Measurements from ENCODE around the gene DMRT3.

Gene DMRT3

DNA sequence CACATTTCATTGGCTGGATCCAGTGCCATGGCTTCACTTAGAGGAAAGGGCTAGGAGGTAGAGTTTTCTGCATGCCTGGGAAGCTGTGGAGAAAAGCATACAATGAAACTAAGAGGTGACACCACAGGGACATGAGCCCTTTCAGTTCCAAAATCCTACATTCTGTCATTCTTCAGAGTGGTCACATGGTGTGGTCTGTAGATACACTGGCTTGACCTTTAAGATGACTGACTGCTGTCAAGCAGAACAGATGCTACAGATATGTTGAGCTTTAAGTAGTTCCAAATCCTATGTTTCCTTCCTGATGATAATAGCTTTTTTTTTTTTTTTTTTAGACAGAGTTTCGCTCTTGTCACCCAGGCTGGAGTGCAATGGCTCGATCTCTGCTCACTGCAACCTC lies 26.2 kb downstream of the DMRT3 start:
- TF ChIP-seq, protein P1, sequence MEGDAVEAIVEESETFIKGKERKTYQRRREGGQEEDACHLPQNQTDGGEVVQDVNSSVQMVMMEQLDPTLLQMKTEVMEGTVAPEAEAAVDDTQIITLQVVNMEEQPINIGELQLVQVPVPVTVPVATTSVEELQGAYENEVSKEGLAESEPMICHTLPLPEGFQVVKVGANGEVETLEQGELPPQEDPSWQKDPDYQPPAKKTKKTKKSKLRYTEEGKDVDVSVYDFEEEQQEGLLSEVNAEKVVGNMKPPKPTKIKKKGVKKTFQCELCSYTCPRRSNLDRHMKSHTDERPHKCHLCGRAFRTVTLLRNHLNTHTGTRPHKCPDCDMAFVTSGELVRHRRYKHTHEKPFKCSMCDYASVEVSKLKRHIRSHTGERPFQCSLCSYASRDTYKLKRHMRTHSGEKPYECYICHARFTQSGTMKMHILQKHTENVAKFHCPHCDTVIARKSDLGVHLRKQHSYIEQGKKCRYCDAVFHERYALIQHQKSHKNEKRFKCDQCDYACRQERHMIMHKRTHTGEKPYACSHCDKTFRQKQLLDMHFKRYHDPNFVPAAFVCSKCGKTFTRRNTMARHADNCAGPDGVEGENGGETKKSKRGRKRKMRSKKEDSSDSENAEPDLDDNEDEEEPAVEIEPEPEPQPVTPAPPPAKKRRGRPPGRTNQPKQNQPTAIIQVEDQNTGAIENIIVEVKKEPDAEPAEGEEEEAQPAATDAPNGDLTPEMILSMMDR (conservative IDR thresholded peaks at IDR 0.05; ENCODE audit: low read depth, low read length), result no peak
- DNase-seq (ENCODE audit: low read depth), result no peak
- no peak overlapping the region for H3K4me3 ChIP-seq (ENCODE audit: low read length)

DNA sequence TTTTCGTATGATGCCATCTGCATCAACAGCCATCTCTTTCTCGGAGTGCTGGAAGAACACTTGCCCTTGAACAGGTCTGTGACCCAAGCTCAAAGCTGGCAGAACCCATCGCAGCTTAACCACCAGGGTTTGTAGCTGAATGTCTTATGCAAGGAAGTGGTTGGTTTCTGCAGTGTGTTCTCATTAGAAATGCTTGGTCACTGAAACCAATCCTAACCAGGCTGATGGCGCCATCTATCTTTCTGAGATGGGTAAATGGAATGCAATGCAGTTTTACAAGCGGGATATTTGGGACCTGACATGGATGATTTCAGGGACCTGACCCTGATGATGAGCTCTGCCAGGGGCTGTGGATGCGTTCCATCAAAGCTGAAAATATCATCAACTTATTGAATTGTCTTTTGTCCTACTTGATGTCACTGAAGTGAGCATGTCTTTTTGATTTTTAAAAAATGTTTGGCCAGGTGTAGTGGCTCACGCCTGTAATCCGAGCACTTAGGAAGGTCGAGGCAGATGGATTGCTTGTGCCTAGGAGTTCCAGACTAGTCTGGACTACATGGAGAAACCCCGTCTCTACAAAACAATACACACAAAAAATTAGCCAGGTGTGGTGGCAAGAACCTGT lies 28.7 kb downstream of the DMRT3 start:
- TF ChIP-seq, protein P1 (conservative IDR thresholded peaks at IDR 0.05; ENCODE audit: low read depth, low read length), result peak; percentile 68
- H3K4me3 ChIP-seq (ENCODE audit: low read length), result no peak overlapping the region
- DNase-seq (ENCODE audit: low read depth), result peak; percentile 13

- TF ChIP-seq, protein P1 (conservative IDR thresholded peaks at IDR 0.05; ENCODE audit: low read depth, low read length), result no peak
- H3K4me3 ChIP-seq (ENCODE audit: low read length), result no peak overlapping the region
- DNase-seq (ENCODE audit: low read depth), result no peak
Measured at GRCh38 chr9:1007312-1007711, 30.9 kb downstream of the DMRT3 start.

DNA sequence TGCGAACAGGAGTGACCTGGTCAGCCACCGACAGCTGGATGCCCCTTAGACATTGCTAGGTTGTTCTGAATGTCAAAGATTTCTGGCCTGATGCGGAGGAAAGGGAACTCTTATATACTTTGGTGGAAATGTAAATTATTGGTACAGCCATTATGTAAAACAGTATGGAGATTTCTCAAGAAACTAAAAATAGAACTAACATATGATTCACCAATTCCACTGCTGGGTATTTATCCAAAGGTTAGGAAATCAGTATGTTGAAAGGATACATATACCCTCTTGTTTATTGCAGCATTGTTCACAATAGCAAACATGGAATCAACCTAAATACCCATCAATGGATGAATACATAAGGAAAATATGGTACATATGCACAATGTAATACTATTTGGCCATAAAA lies 31.8 kb downstream of the DMRT3 start:
- TF ChIP-seq, protein P1 (conservative IDR thresholded peaks at IDR 0.05; ENCODE audit: low read depth, low read length), result no peak
- no peak for DNase-seq (ENCODE audit: low read depth)
- H3K4me3 ChIP-seq (ENCODE audit: low read length), result no peak overlapping the region

DNA sequence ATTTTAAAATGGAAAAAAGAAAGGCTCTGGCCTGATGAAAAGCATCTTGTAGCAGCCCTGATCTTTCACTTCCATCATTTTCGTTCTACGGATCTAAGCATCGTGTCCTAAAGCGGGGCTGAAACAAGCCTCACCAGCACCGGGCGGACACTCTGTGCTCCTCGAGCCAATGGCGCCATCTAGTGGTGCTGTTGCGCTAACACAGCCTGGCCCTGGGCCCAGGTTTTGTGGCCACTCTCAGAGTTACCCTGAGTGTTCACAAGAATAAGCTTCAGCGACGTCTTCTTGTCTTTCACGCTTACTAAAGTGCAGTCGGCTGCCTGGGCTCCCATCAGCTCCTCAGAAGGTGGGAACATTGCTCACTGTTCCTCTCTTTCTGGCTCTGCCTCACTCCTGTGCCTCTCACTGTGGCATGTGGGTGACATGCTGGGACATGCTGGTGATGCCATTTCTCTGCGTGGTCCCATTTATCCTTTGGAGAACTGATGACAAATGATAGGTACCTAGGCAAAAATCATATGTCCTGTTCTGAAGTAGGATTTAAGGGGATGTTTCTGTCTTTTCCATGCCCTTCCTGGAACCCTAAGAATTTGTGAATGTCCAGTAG lies 32.7 kb downstream of the DMRT3 start:
- peak; percentile 2 for DNase-seq (ENCODE audit: low read depth)
- TF ChIP-seq, protein P1 (conservative IDR thresholded peaks at IDR 0.05; ENCODE audit: low read depth, low read length), result peak; percentile 96
- no peak overlapping the region for H3K4me3 ChIP-seq (ENCODE audit: low read length)

- no peak for DNase-seq (ENCODE audit: low read depth)
- H3K4me3 ChIP-seq (ENCODE audit: low read length), result no peak overlapping the region
- TF ChIP-seq, protein P1 (conservative IDR thresholded peaks at IDR 0.05; ENCODE audit: low read depth, low read length), result no peak
Measured at GRCh38 chr9:1013021-1013420, 36.6 kb downstream of the DMRT3 start.

GRCh38 chr9:1014225-1014624 lies 37.8 kb downstream of the DMRT3 start:
- no peak overlapping the region for H3K4me3 ChIP-seq (ENCODE audit: low read length)
- TF ChIP-seq, protein P1 (conservative IDR thresholded peaks at IDR 0.05; ENCODE audit: low read depth, low read length), result no peak
- DNase-seq (ENCODE audit: low read depth), result no peak

All from retinal pigment epithelial cell (primary cell).